CD4-positive, alpha-beta T cell treated with Interleukin-21 for 1 hour (primary cell): ENCODE data around the gene FANCD2OS.
A peak's percentile ranks its signal among the peaks of the same experiment; 100 is the strongest.
"Not testable (repeated sequence)": the region's sequence is repeated elsewhere in the genome, so short reads cannot be mapped to it uniquely, and the experiment has no call there.

Source experiments
- DNase-seq: peaks from one replicate; pipeline ENCODE4 v3.0.0-alpha.2; 2020

FANCD2OS gene

GRCh38 chr3:10108091-10108490 lies at the start of gene FANCD2OS:
Gene FANCD2OS (minus strand): TSS chr3:10108255. CDS start chr3:10104774, 3,481 bp downstream.
- DNase-seq, result no peak

GRCh38 chr3:10157031-10157430 lies 49.0 kb upstream of the FANCD2OS start:
- DNase-seq, result no peak

GRCh38 chr3:10155658-10156057 lies 47.6 kb upstream of the FANCD2OS start:
- DNase-seq, result no peak

GRCh38 chr3:10155123-10155472 lies 47.0 kb upstream of the FANCD2OS start:
- no peak for DNase-seq

GRCh38 chr3:10154335-10155122 lies 46.5 kb upstream of the FANCD2OS start:
- no peak for DNase-seq

DNA sequence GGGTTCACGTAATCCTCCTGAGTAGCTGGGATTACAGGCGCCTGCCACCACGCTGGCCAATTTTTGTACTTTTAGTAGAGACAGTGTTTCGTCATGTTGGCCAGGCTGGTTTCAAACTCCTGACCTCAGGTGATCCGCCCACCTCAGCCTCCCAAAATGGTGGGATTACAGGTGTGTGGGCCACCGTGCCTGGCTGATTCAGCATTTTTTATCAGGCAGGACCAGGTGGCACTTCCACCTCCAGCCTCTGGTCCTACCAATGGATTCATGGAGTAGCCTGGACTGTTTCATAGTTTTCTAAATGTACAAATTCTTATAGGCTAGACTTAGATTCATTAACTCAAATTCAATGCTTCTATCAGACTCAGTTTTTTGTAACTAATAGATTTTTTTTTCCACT lies 42.9 kb upstream of the FANCD2OS start:
- DNase-seq, result no peak

GRCh38 chr3:10149226-10149625 lies 41.2 kb upstream of the FANCD2OS start:
- no peak for DNase-seq

GRCh38 chr3:10145685-10146084 lies 37.6 kb upstream of the FANCD2OS start:
- no peak for DNase-seq

GRCh38 chr3:10142707-10143560 lies 34.9 kb upstream of the FANCD2OS start:
- DNase-seq, result peak; percentile 23

GRCh38 chr3:10140996-10141546 lies 33.0 kb upstream of the FANCD2OS start:
- DNase-seq, result no peak

- DNase-seq, result no peak
Observed at GRCh38 chr3:10137178-10137577, 29.1 kb upstream of the FANCD2OS start.

DNA sequence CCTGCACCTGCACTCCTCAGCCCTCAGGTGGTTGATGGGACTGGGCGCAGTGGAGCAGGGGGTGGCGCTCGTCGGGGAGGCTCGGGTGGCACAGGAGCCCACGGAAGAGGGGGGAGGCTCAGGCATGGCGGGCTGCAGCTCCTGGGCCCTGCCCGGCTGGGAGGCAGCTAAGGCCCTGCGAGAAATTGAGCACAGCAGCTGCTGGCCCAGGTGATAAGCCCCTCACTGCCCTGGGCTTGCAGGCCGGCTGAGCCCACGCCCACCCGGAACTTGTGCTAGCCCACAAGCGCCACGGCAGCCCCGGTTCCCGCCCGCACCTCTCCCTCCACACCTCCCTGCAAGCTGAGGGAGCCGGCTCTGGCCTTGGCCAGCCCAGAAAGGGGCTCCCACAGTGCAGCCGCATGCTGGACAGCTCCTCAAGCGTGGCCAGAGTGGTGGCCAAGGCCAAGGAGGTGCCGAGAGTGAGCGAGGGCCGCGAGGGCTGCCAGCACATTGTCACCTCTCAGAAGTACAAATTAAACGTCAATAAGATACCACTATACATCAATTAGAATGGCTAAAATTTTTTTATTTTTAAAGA lies 28.5 kb upstream of the FANCD2OS start:
- DNase-seq, result no peak

GRCh38 chr3:10135872-10136271 lies 27.8 kb upstream of the FANCD2OS start:
- not testable (repeated sequence) for DNase-seq

DNA sequence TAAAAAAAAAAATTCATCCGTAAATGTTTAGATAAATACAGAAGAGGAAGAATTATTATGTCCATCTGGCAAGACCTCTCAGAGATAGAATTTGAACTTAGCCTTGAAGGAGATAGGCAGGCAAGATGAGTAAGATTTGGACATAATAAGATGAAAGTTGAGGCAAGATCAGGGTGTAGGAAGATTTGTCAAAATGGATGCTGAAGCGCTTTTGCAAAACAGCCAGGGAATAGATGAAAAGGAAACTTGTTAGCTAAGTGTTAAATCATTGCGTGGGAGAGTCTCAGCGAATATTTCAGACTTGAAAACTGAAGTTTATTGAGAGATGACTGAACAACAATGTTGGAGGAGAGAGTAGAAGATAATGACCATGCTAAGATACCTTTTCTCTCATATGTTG lies 14.7 kb upstream of the FANCD2OS start:
- no peak for DNase-seq

DNA sequence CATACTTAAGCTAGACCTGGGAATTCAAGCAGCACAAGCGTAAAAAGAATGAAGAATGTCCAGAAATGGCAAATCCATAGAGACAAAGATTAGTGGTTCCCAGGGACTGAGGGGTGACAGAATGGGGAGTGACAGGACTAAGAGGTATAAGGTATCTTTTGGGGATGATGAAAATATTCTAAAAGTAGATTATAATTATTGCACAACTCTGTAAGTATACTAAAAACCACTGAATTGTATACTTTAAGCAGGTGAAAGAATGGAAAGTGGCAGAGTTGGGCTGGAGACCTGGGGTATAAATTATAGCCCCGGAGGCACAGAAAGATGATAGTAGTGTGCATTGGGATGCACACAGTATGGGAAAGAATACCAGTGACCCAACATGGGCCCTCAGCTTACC lies 13.0 kb upstream of the FANCD2OS start:
- no peak for DNase-seq

DNA sequence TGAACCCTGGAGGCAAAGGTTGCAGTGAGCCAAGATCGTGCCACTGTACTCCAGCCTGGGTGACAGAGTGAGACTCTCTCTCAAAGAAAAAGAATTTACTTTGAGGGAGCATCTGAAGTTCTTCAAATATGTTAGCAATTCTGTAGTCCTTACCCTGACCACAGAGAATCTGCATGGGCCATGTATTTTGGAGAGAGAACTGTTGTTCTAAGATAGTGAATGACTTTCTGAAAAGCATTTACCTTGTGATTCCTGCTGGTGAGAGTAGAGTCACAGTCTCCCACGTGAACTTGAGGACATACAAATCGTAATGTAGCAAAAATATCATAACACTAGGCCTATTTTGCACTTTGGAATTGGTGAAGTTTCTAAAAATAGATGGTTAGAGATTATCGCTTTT lies 11.3 kb upstream of the FANCD2OS start:
- DNase-seq, result no peak

- no peak for DNase-seq
Observed at GRCh38 chr3:10116928-10117327, 8.9 kb upstream of the FANCD2OS start.

DNA sequence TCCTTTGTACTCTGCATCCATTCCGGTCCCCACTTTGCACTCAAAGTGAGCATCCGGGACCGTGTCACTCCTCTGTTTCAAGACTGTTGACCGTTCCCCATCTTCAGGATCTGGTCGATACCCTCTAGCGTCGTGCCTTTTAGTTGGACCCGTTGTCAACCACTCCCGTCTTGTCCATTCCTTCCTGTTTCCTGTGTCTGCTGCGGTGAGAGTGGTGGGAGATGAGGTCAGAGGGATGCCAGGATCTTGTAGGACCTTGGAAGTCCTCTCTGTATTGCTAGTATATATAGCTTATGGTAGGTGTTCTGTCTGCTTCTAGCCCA lies 8.0 kb upstream of the FANCD2OS start:
- DNase-seq, result no peak

- peak; percentile 95 for DNase-seq
Observed at GRCh38 chr3:10115326-10116137, 7.5 kb upstream of the FANCD2OS start, which contains the start of gene BRK1. Gene BRK1 (plus strand): TSS chr3:10115675. CDS start chr3:10115702, 27 bp downstream.

GRCh38 chr3:10106919-10107318 lies 1.1 kb downstream of the FANCD2OS start:
- no peak for DNase-seq

DNA sequence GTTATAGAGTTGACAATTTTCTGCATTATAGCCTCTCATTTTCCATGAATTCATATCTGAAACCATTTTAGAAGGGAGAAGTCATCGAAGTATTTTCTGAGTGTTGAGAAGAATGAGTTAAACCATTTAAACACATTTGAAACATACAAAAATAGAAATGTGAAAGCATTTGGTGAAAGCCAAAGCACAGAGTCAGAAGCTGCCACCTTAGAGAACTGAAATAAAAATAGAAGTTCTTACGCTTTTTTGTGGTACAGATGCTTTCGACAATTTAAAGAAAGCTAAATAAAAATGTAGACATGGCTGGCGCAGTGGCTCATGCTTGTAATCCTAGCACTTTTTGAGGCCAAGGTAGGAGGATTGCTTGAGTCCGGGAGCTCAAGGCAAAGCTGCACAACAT lies 9.0 kb downstream of the FANCD2OS start:
- DNase-seq, result no peak

- no peak for DNase-seq
Observed at GRCh38 chr3:10093678-10094077, 14.4 kb downstream of the FANCD2OS start.

DNA sequence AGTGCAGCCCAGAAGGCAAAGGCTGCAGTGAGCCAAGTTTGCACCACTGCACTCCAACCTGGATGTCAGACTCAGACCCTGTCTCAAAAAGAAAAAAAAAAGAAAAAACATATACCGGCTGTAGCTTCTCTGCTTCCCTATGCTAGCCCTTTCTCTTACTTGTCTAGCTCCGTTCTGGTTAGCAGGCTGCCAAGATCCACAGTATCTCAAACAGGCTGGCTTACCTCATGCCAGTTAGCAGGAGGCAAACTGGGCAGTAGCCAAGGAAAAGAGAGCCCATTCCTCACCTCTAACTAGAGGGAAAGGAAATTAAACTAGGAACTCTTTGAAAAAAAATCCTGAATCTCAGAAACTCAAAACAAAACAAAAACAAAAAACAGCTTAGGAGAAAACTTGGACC lies 16.7 kb downstream of the FANCD2OS start:
- not testable (repeated sequence) for DNase-seq
